Activated CD4-positive, alpha-beta T cell treated with anti-CD3 and anti-CD28 coated beads, Interleukin-2, Interleukin-4, amounts not matched to agents 100 ng/mL and 50 ng/mL, durations not matched to agents 16 hours and 8 hours (primary cell): ENCODE results near the gene MYO16.

Experiments used
- DNase-seq: peaks from one replicate; pipeline ENCODE4 v3.0.0-alpha.2; 2020; ENCODE audit warnings: low spot score

Gene MYO16

DNA sequence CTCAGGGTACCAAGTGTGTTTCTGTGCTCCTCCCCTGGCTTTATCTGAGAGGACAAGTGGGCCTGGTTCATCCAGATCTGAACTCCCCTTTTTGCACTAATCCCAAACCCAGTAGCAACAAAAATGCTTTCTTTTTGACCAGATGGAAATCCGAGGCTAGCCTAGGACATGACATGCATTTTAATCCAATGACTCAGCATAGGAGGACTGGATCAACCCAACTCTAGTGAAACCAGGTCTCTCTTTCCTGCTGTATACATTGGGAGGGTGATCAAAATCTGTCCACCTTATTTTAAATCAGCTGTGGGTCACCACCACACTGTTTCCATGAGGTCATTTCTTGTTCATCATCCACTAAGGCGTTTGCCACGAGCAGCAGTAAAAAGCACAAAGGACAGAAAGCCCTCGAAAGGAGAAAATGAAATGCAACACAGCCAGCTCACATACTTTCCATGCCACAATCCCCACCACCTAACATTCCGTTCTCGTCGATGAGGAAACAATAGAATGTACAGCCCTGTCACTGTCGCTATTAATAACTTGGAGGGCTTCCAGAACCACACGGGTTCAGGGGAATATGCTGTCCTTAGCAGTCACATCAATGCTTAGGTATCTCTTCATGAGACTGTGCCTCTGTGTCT lies 614.0 kb downstream of the MYO16 start:
- DNase-seq, result no peak

DNA sequence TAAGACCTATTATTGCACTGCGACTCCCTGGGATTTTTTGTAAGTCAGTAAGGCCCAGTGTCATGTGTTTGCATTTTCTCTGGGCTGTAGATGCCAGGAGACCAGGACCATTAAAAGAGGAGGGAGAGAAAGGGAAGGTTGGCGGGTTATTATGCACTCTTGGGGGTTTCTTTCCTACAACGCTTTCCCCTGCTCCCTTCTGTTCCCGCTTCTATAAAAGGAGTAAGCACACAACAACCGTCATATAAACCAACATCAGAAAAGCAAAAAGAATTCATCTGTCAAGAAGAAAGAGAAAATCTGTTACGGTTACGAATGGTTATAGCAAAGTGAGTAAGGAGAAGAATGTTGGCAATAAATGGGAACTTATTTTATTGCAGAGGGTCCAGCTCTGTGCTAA lies 615.2 kb downstream of the MYO16 start:
- no peak for DNase-seq

DNA sequence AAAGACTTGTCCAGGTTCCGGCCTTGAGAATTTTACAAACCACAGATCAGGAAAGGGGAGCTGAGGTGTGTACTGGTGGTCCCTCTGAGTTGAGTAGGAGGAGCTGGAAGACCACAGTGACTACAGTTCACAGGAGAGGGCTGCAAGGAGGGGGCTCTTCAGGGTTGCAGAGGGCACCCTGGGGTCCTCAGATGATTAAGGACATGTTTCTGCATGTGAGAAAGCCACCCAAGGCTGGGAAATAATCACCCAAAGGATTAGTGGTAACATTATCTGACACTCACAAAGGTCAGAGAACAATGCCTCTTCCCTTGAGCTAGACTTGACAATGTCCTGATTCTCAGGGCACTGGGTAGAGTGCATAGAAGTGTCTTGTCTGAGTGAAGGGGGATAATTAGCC lies 616.6 kb downstream of the MYO16 start:
- DNase-seq, result no peak

DNA sequence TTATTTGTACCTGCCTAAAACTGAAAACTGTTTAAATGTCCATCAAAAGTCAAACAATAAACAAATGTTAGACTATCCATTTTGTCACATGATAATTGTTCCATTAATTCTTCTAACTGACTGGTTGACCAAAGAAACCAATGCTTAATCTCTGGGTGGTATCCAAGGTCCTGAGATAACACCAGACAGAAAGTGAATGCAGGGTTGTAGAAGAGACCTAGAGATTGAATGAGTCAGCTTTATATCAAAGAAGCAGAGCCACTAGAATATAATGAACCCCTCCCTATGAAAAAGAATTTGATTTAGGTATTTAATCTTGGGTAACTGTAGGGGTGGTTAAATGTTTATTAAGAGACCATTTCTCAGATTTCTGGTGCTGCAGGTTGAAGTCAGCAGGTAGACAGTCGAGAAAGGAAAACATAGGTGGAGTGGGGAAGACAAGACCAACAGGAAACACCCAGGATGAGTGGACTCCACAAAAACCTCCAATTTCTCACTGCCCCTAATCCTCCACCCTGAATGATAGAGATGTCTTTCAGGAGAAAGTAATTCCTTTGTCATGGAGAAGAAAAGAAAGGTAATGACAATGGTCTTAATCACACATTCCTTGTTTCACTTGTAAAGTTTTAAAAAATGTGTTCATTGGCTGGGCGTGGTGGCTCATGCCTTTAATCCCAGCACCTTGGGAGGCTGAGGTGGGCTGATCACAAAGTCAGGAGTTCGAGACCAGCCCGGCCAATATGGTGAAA lies 620.5 kb downstream of the MYO16 start:
- DNase-seq, result no peak

DNA sequence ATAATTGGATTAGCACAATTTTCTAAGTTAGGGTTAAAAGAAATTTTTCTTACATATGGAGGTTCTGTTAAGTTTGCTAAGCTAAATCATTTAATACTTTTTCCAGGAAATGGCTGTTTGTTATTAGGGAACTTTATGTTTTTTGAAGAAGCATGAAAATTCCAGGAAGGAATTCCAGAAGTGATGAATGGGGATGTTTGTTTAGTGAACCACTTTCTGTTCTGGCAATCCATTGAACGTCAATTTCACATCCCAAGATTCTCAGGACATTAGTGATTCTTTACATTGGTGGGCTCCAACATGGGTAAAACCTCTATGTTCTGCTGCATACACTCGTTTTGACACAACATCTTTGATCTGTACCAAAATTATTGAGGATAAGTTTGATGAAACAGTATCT lies 622.5 kb downstream of the MYO16 start:
- DNase-seq, result no peak

DNA sequence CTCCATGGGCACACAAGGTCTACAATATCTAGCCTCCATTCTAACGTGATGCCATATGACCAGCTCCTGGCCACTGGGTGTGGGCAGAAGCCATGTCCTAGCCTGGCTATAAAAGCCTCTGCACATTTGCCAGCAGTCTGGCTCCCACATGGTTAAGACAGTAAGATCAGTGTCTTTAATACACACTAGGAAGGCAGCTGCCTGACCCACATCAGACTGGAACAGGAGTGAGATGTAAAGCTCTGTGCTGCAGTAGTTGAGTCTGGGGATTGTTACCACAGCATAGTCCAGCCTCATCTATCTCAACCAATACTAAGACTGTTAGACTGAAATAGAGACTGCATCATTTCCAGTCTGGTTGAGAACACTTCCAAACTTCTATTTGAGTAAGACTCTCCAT lies 623.9 kb downstream of the MYO16 start:
- no peak for DNase-seq

DNA sequence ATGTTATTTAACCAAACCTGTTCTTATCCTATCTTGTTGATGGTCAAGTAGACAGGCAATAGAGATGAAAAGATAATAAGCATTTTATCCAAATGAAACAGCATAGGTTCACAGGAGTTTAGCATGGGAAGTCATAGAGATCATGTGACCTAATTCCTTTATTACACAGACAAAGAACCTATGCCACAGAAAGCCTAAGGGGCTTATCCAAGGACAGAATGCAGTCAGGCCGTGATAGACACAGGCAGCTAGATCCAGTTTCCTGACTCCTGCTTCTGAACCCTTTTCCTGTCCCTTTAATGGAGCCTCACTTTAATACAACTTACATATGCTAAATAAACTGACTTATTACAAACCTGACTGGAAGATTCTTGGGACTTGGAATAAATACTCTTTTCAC lies 624.9 kb downstream of the MYO16 start:
- no peak for DNase-seq

DNA sequence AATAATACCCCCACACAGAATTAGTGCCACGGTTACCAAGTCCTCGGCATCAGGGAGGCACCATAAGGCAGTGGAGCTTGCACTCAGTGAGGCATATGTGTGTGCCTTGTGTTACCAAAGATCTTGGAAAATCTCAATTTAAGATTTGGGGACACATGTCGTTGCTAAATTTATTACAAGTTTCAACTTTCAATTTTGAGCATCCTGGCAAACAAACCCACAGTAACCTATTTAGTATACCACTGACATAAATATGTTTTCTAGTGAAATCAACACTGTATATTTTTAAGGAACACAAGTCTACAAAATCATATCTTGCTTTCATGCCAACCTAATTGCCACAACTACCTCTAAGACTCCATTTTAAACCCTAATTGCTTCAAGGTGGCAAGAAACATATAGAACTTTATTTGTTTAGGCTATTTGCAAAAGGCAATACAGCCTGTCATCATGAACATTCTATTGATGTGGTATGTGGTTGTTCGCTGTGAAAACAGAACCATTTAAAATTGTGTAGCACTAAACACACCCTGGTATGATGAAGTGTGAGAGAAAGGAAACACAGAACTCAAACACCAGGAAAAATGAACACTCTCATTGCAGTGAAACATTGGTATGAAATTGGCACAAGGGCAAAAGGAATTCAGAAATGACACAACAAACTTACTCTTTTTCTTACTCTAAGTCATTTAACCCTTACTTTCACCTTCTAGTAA lies 625.9 kb downstream of the MYO16 start:
- DNase-seq, result no peak

DNA sequence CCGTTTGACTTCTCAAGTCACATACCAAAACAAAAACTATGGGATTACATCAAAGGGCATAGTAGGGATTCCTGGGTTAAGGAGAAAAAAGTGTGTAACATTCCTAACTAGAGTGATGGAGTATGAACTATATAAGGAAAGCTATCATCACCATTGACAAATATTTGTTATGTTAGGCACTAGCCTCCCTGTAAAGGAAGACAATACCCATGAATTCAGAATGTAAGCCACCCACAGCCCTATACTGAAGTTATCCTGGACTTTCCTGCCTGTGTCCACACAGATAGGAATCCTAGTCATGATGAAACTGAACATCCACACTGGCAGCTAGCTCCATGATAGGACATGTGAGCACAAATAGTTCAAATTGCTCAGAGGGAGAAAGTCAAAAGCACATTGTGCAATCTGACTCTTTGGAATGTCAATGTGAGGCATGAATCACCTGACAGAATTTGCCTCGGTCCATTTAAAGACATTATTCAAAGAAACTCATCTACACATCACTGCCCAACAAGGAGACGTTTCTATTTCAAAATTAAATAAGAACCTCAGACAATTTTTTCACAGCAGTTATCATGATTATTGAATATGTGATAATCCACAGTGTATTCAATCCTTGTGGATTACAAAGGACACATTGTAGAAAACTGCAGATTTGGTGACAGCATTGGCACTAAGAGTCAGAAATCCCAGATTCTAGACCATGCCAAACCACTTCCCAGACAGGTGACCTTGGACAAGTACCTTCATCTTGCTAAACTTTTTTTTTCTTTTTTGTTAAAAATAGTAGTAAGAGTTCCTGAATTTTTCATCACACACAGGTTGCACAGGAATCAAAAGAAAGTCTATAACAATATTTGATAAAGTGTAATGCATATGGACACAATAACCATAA lies 627.7 kb downstream of the MYO16 start:
- no peak for DNase-seq
